GM23338 (cell line): ENCODE measurements around the gene GALNT14.

Experiments
- CTCF ChIP-seq, 2 experiments: fragments of 200-600 bp in 1 of 2; sonication (generic) in 1 of 2; conservative IDR thresholded peaks; 2 replicates each; pipeline versions ENCODE4 v1.5.1 to v1.6.1; 2016 to 2017; ENCODE audit warnings: antibody characterized with exemption in 2 of 2, low read depth in 2 of 2, mild to moderate bottlenecking in 2 of 2, moderate library complexity in 1 of 2
- EZH2 ChIP-seq: fragments of 200-600 bp; sonication (generic); IDR thresholded peaks from one replicate; pipeline ENCODE4 v1.8.0; 2017; ENCODE audit warnings: antibody characterized with exemption, mild to moderate bottlenecking, low read depth; ENCODE audit not compliant: unreplicated experiment
- TF ChIP-seq, protein P1 (sequence below): IDR thresholded peaks from 2 replicates; pipeline ENCODE4 v1.6.1; 2016; ENCODE audit warnings: antibody characterized with exemption
- TF ChIP-seq, protein P2 (sequence below): IDR thresholded peaks from one replicate; pipeline ENCODE4 v1.6.1; 2018; ENCODE audit warnings: antibody characterized with exemption; ENCODE audit not compliant: unreplicated experiment

GRCh38 chr2:30978044-30978443, 160.2 kb downstream of the GALNT14 start:
- TF ChIP-seq, protein P1, sequence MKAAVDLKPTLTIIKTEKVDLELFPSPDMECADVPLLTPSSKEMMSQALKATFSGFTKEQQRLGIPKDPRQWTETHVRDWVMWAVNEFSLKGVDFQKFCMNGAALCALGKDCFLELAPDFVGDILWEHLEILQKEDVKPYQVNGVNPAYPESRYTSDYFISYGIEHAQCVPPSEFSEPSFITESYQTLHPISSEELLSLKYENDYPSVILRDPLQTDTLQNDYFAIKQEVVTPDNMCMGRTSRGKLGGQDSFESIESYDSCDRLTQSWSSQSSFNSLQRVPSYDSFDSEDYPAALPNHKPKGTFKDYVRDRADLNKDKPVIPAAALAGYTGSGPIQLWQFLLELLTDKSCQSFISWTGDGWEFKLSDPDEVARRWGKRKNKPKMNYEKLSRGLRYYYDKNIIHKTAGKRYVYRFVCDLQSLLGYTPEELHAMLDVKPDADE = no peak
- no peak for TF ChIP-seq CTCF (conservative IDR thresholded peaks at IDR 0.05; ENCODE audit: low read depth in 2 of 2)
- TF ChIP-seq, protein P2, sequence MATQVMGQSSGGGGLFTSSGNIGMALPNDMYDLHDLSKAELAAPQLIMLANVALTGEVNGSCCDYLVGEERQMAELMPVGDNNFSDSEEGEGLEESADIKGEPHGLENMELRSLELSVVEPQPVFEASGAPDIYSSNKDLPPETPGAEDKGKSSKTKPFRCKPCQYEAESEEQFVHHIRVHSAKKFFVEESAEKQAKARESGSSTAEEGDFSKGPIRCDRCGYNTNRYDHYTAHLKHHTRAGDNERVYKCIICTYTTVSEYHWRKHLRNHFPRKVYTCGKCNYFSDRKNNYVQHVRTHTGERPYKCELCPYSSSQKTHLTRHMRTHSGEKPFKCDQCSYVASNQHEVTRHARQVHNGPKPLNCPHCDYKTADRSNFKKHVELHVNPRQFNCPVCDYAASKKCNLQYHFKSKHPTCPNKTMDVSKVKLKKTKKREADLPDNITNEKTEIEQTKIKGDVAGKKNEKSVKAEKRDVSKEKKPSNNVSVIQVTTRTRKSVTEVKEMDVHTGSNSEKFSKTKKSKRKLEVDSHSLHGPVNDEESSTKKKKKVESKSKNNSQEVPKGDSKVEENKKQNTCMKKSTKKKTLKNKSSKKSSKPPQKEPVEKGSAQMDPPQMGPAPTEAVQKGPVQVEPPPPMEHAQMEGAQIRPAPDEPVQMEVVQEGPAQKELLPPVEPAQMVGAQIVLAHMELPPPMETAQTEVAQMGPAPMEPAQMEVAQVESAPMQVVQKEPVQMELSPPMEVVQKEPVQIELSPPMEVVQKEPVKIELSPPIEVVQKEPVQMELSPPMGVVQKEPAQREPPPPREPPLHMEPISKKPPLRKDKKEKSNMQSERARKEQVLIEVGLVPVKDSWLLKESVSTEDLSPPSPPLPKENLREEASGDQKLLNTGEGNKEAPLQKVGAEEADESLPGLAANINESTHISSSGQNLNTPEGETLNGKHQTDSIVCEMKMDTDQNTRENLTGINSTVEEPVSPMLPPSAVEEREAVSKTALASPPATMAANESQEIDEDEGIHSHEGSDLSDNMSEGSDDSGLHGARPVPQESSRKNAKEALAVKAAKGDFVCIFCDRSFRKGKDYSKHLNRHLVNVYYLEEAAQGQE = no peak
- no peak for TF ChIP-seq EZH2
